ENCODE measurements around the gene ITGA11. TPM values are rescaled to one million over a fixed set of nuclear protein-coding genes. Genes with fewer than 3 reads are reported as not detected.

The ITGA11 gene
- polyA plus RNA-seq, 1 of the 3 experiments (the other 2 are of a cell fraction): 0.49 TPM

GRCh38 chr15:68383161-68384074 is 48.5 kb downstream of the ITGA11 start (continued):
- TF ChIP-seq CTCF (IDR thresholded peaks at IDR 0.05) (peak; percentile 87), ELF1 (IDR thresholded peaks at IDR 0.05) (no peak), USF2 (IDR thresholded peaks at IDR 0.05; ENCODE audit: borderline replicate concordance, low read depth, low read length) (no peak), RCOR1 (IDR thresholded peaks at IDR 0.05; ENCODE audit: low read length) (no peak), GATA2 (CRISPR knock-in tag; IDR thresholded peaks at IDR 0.05) (no peak), YY1 (IDR thresholded peaks at IDR 0.05; ENCODE audit: low read depth) (peak; percentile 41; the same call in 1 of the 2 replicates)

GRCh38 chr15:68382286-68383007 is 49.5 kb downstream of the ITGA11 start:
- Histone ChIP-seq H3K9ac (no peak overlapping the region), H3K9me3 (no peaks in the 10 kb centered on the region), H3F3A (replicated peaks; ENCODE audit: insufficient read depth) (peaks cover 28% of the 10 kb centered on the region), H3K27me3 (ENCODE audit: insufficient read depth) (no peaks in the 10 kb centered on the region), H3K4me1 (ENCODE audit: control insufficient read depth in 1 of 2, insufficient read depth in 2 of 2, low read depth in 1 of 2, low read length in 1 of 2) (peaks cover 12 to 15% of the 10 kb centered on the region in 2 experiments), H3K79me2 (ENCODE audit: insufficient read depth) (no peaks in the 10 kb centered on the region), H4K20me1 (ENCODE audit: insufficient read depth) (no peaks in the 10 kb centered on the region), H2AFZ (ENCODE audit: low read depth) (no peak overlapping the region), H3K36me3 (replicated peaks in 1 of 2; ENCODE audit: control insufficient read depth in 1 of 2, insufficient read depth in 2 of 2, low read length in 1 of 2) (no peaks in the 10 kb centered on the region), H3K27ac (ENCODE audit: low read depth in 2 of 2, low read length in 1 of 2) (peak overlapping the region in 1 of 2 experiments; percentile 88; a peak in 1 of 4 replicates), H3K4me2 (no peak overlapping the region), H3K4me3 (ENCODE audit: low read depth in 2 of 2, low read length in 1 of 2) (no peak overlapping the region), H3K9me2 (no peaks in the 10 kb centered on the region)
- 93% methylated on average over 5 of the region's 5 CpGs for WGBS (ENCODE audit: low lambda C conversion rate)
- ChIA-PET CTCF (interaction anchor here (1.0 to 3.2 kb wide), 4 partner anchors 9 to 75 kb away, joined by 3 to 19 read pairs (median 6); no protein-coding TSS in a partner anchor), POLR2A (no interaction called here)
- TF ChIP-seq SIN3A (IDR thresholded peaks at IDR 0.05; ENCODE audit: borderline replicate concordance, low read depth, low read length): no peak
- TF ChIP-seq RFX5 (IDR thresholded peaks at IDR 0.05; ENCODE audit: low read length): no peak
- TF ChIP-seq MXI1 (IDR thresholded peaks at IDR 0.05; ENCODE audit: low read depth, low read length): no peak
- no peak for TF ChIP-seq RCOR1 (IDR thresholded peaks at IDR 0.05; ENCODE audit: low read length)
- no peak for TF ChIP-seq TEAD4 (IDR thresholded peaks at IDR 0.05; ENCODE audit: borderline replicate concordance, insufficient read depth)
- TF ChIP-seq RAD21 (IDR thresholded peaks at IDR 0.05; ENCODE audit: low read length): no peak
- no peak for TF ChIP-seq JUND (IDR thresholded peaks at IDR 0.05)
- no peak for TF ChIP-seq NRF1 (IDR thresholded peaks at IDR 0.05; ENCODE audit: low read depth, low read length)
- DNase-seq: no peak

Data from SK-N-SH (cell line).